Transverse colon (tissue), 4 donors: ENCODE measurements around the gene HS3ST5. TPM values are rescaled to one million over a fixed set of nuclear protein-coding genes. Genes with fewer than 3 reads are reported as not detected.

Experiments
- DNase-seq: peaks from one replicate; pipeline ENCODE4 v3.0.0-alpha.2; 2019
- H3K27ac ChIP-seq, 4 donors: fragments of 200-600 bp; sonication (generic); 2 replicates each; pipeline ENCODE4 v1.5.1; 2016 to 2018; ENCODE audit warnings: inconsistent platforms in 4 of 4
- H3K27me3 ChIP-seq: fragments of 200-600 bp; sonication (generic); 2 replicates; pipeline ENCODE4 v1.5.1; 2017; ENCODE audit warnings: inconsistent platforms
- H3K36me3 ChIP-seq, 4 donors: fragments of 200-600 bp; sonication (generic); 2 replicates each; pipeline ENCODE4 v1.5.1; 2017 to 2019; ENCODE audit warnings: inconsistent platforms in 4 of 4
- H3K4me1 ChIP-seq, 4 donors: fragments of 200-600 bp; sonication (generic); 2 replicates each; pipeline ENCODE4 v1.5.1; 2017 to 2020; ENCODE audit warnings: inconsistent platforms in 4 of 4
- H3K4me3 ChIP-seq, 4 donors: fragments of 200-600 bp; sonication (generic); 1 replicate in 1 of 4; 2 replicates in 3 of 4; pipeline versions ENCODE4 v1.5.1 to v1.6.1; 2017 to 2019; ENCODE audit warnings: inconsistent platforms in 4 of 4
- H3K9me3 ChIP-seq, 2 donors: fragments of 200-600 bp; sonication (generic); 2 replicates each; pipeline ENCODE4 v1.5.1; 2017 to 2019; ENCODE audit warnings: inconsistent platforms in 2 of 2
- EP300 ChIP-seq: sonication (generic); formaldehyde crosslinking; IDR thresholded peaks from one replicate; pipeline ENCODE4 v1.6.1; 2017; ENCODE audit warnings: antibody characterized with exemption, low read depth
- POLR2A ChIP-seq: fragments of 450-650 bp; IDR thresholded peaks from one replicate; pipeline ENCODE4 v1.6.1; 2016; ENCODE audit warnings: antibody characterized with exemption, mild to moderate bottlenecking, moderate library complexity
- POLR2AphosphoS5 ChIP-seq, 3 donors: sonication (generic); formaldehyde crosslinking; IDR thresholded peaks; one replicate each; pipeline ENCODE4 v1.6.1; 2016; ENCODE audit warnings: antibody characterized with exemption in 3 of 3
- WGBS, 2 donors: methylation state at CpG; one replicate each; pipeline ENCODE4 v1.1.5; 2018; ENCODE audit warnings: low coverage in 1 of 2; 5-methylcytosine and 5-hydroxymethylcytosine counted together
- in situ Hi-C, 4 donors: fragments of 200-750 bp; cut with MboI; loops; one replicate each; pipeline versions ENCODE4 v1.15.0 to v1.15.1; 2017; ENCODE audit warnings: low sequenced_read_pairs in 3 of 4, low pct_ligation_motif_present in 1 of 4, low pct_unique_long_range_greater_than_20kb in 1 of 4
- intact Hi-C: fragments of 100-400 bp; cut with DNase I; formaldehyde crosslinking; loops from one replicate; pipeline ENCODE4 v1.15.1; 2023; ENCODE audit warnings: low total_unique reads
- small RNA-seq, 4 donors: library from RNA; depleted of rRNA; stranded (forward); fragments of <200 nt; gene quantifications; one replicate each; pipeline ENCODE3, GENCODE V24; 2016
- total RNA-seq, 4 donors: library from RNA; depleted of rRNA; stranded (reverse); fragments of >200 nt; gene quantifications; one replicate each; pipeline ENCODE4 v1.1.0, GENCODE V29; 2016
- TF ChIP-seq, protein P1 (sequence below), 5 experiments: fragments of 200-600 bp in 3 of 5; fragments of 450-650 bp in 2 of 5; sonication (generic) in 3 of 5; IDR thresholded peaks; 1 replicate in 2 of 5; 2 replicates in 3 of 5; pipeline ENCODE4 v1.5.1; 2016 to 2017; ENCODE audit warnings: antibody characterized with exemption in 5 of 5, inconsistent platforms in 3 of 5, mild to moderate bottlenecking in 2 of 5, moderate library complexity in 1 of 5

Gene HS3ST5
- total RNA-seq, 4 donors from 2014 or later: 0.27 to 0.32 TPM; not detected in 2

DNA sequence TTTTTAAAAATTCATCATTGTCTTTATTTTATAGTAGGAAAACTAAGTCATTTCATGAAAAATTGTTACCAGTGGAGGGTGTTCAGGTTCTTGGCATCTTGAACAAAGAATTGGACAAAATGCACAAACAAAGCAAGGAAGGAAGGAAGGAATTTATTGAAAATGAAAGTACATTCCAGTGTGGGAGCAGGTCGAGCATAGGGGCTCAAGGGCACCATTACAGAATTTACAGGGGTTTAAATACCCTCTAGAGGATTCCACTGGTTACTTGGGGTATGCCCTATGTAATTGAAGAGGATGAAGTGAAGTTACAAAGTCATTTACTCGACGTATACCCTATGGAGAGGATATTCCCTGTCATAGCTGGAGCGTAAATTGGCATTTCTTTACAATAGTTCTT is 334.5 kb downstream of the HS3ST5 start:
- TF ChIP-seq, protein P1, sequence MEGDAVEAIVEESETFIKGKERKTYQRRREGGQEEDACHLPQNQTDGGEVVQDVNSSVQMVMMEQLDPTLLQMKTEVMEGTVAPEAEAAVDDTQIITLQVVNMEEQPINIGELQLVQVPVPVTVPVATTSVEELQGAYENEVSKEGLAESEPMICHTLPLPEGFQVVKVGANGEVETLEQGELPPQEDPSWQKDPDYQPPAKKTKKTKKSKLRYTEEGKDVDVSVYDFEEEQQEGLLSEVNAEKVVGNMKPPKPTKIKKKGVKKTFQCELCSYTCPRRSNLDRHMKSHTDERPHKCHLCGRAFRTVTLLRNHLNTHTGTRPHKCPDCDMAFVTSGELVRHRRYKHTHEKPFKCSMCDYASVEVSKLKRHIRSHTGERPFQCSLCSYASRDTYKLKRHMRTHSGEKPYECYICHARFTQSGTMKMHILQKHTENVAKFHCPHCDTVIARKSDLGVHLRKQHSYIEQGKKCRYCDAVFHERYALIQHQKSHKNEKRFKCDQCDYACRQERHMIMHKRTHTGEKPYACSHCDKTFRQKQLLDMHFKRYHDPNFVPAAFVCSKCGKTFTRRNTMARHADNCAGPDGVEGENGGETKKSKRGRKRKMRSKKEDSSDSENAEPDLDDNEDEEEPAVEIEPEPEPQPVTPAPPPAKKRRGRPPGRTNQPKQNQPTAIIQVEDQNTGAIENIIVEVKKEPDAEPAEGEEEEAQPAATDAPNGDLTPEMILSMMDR (IDR thresholded peaks at IDR 0.05): no peak
- TF ChIP-seq POLR2A (no peak), POLR2AphosphoS5 (IDR thresholded peaks at IDR 0.05) (no peak), EP300 (no peak)
- no peak for DNase-seq
- Histone ChIP-seq H3K9me3 (no peaks in the 10 kb centered on the region), H3K4me3 (no peak overlapping the region), H3K36me3 (no peaks in the 10 kb centered on the region), H3K27ac (no peak overlapping the region), H3K4me1 (no peaks in the 10 kb centered on the region), H3K27me3 (no peaks in the 10 kb centered on the region)
- 78 to 79% methylated on average over 4 of the region's 4 CpGs for WGBS, 2 donors
- in situ Hi-C loops: no loop called here
- intact Hi-C loops: no loop called here

DNA sequence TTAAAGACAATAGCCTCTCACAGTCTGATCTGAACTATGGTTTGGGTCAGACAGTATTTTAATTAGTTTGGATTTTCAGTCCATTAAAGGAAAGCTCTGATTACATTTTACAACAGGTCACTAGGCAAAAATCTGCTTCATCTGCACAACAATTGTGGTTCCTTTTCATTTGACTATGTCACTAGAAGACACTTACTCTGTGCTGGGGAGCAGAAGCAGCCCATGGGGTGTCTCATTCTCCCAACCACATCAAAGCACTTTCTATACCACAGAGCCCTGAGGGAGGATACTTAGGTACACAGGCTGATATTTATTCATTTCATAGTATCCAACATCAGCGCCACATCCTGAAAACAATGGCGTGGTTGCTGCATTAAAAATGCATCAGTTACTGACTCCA is 335.3 kb downstream of the HS3ST5 start:
- DNase-seq: no peak
- Histone ChIP-seq H3K27ac (no peak overlapping the region), H3K4me3 (no peak overlapping the region), H3K36me3 (no peaks in the 10 kb centered on the region), H3K4me1 (no peaks in the 10 kb centered on the region), H3K9me3 (no peaks in the 10 kb centered on the region), H3K27me3 (no peaks in the 10 kb centered on the region)
- 76% methylated on average over 2 of the region's 2 CpGs for WGBS, 2 donors
- in situ Hi-C loops: no loop called here
- TF ChIP-seq POLR2AphosphoS5 (IDR thresholded peaks at IDR 0.05) (no peak), POLR2A (no peak), EP300 (no peak)
- TF ChIP-seq, protein P1 (IDR thresholded peaks at IDR 0.05): no peak
- intact Hi-C loops: no loop called here

Small RNA genes within 50 kb of the gene (small RNA-seq; reads per million reads assigned to genes)
- 0 reads per million in 4 donors for gene RNA5SP213
